Kidney capillary endothelial cell (primary cell): Measurements from ENCODE around the gene DBNL.
"Not testable (repeated sequence)": the region's sequence is repeated elsewhere in the genome, so short reads cannot be mapped to it uniquely, and the experiment has no call there.

Source experiments
- DNase-seq: peaks from one replicate; pipeline ENCODE4 v3.0.0-alpha.2; 2018; ENCODE audit warnings: low spot score

Gene DBNL

GRCh38 chr7:44044315-44045225 lies at the start of gene DBNL:
Gene DBNL, plus strand, starts transcription at chr7:44044702. Its CDS starts 36 bp downstream, at chr7:44044738.
- DNase-seq: peak; percentile 89

GRCh38 chr7:43997532-43997931 lies 47.0 kb upstream of the DBNL start, which contains the start of gene SPDYE1:
Gene SPDYE1, plus strand, starts transcription at chr7:43997897. Its CDS starts 2,053 bp downstream, at chr7:43999950.
- DNase-seq: not testable (repeated sequence)

GRCh38 chr7:44012081-44012480 lies 32.4 kb upstream of the DBNL start:
- not testable (repeated sequence) for DNase-seq

- not testable (repeated sequence) for DNase-seq
Measured at GRCh38 chr7:44015090-44015489, 29.4 kb upstream of the DBNL start.

- DNase-seq: peak; percentile 83
Measured at GRCh38 chr7:44018857-44019807, 25.4 kb upstream of the DBNL start.

GRCh38 chr7:44019825-44020224 lies 24.7 kb upstream of the DBNL start:
- DNase-seq: not testable (repeated sequence)

- not testable (repeated sequence) for DNase-seq
Measured at GRCh38 chr7:44022069-44022468, 22.4 kb upstream of the DBNL start.

- DNase-seq: not testable (repeated sequence)
Measured at GRCh38 chr7:44022796-44023467, 21.6 kb upstream of the DBNL start.

- not testable (repeated sequence) for DNase-seq
Measured at GRCh38 chr7:44029433-44029832, 15.1 kb upstream of the DBNL start.

GRCh38 chr7:44030029-44030428 lies 14.5 kb upstream of the DBNL start:
- DNase-seq: not testable (repeated sequence)

GRCh38 chr7:44031319-44031718 lies 13.2 kb upstream of the DBNL start:
- DNase-seq: not testable (repeated sequence)

- DNase-seq: not testable (repeated sequence)
Measured at GRCh38 chr7:44032031-44032430, 12.5 kb upstream of the DBNL start.

- not testable (repeated sequence) for DNase-seq
Measured at GRCh38 chr7:44033971-44034844, 10.3 kb upstream of the DBNL start.

- not testable (repeated sequence) for DNase-seq
Measured at GRCh38 chr7:44036364-44036763, 8.1 kb upstream of the DBNL start.

GRCh38 chr7:44037951-44038350 lies 6.6 kb upstream of the DBNL start:
- DNase-seq: not testable (repeated sequence)

GRCh38 chr7:44038553-44038952 lies 5.9 kb upstream of the DBNL start:
- not testable (repeated sequence) for DNase-seq

- DNase-seq: not testable (repeated sequence)
Measured at GRCh38 chr7:44038961-44039558, 5.4 kb upstream of the DBNL start.

GRCh38 chr7:44039800-44040492 lies 4.6 kb upstream of the DBNL start:
- DNase-seq: not testable (repeated sequence)

GRCh38 chr7:44040493-44040891 lies 4.0 kb upstream of the DBNL start:
- not testable (repeated sequence) for DNase-seq

- DNase-seq: no peak
Measured at GRCh38 chr7:44042221-44042620, 2.3 kb upstream of the DBNL start.
